IPS-20b (cell line): ENCODE measurements around the gene MAPK8IP2.

Experiments used
- H3K27ac ChIP-seq: one replicate; pipeline ENCODE4 v1.5.1; 2013; ENCODE audit warnings: low read length
- H3K27me3 ChIP-seq: 2 replicates; pipeline ENCODE4 v1.6.1; 2013; ENCODE audit warnings: mild to moderate bottlenecking, low read length, inconsistent platforms; ENCODE audit not compliant: insufficient read depth
- H3K36me3 ChIP-seq: 2 replicates; pipeline ENCODE4 v1.6.1; 2013; ENCODE audit warnings: low read depth, mild to moderate bottlenecking, inconsistent platforms, low read length, moderate library complexity; ENCODE audit not compliant: insufficient read depth
- H3K4me1 ChIP-seq: 2 replicates; pipeline ENCODE4 v1.6.1; 2013; ENCODE audit warnings: mild to moderate bottlenecking, control low read depth, inconsistent platforms, low read length, moderate library complexity; ENCODE audit not compliant: insufficient read depth
- H3K4me3 ChIP-seq: 2 replicates; pipeline ENCODE4 v1.5.1; 2013; ENCODE audit warnings: mild to moderate bottlenecking, low read length, inconsistent platforms
- H3K9ac ChIP-seq: 2 replicates; pipeline ENCODE4 v1.6.1; 2013; ENCODE audit warnings: low read depth, mild to moderate bottlenecking, inconsistent platforms, low read length, moderate library complexity
- H3K9me3 ChIP-seq: 2 replicates; pipeline ENCODE4 v1.6.1; 2013; ENCODE audit warnings: mild to moderate bottlenecking, low read depth, low read length, inconsistent platforms; ENCODE audit not compliant: insufficient read depth

MAPK8IP2 gene

GRCh38 chr22:50568626-50569025 lies 32.0 kb upstream of the MAPK8IP2 start:
- H3K4me3 ChIP-seq, result no peak overlapping the region
- H3K27me3 ChIP-seq, result peaks cover 18% of the 10 kb centered on the region
- no peak overlapping the region for H3K27ac ChIP-seq
- H3K4me1 ChIP-seq, result no peaks in the 10 kb centered on the region
- no peaks in the 10 kb centered on the region for H3K9me3 ChIP-seq
- H3K36me3 ChIP-seq, result peaks cover 55% of the 10 kb centered on the region
- H3K9ac ChIP-seq, result no peak overlapping the region

DNA sequence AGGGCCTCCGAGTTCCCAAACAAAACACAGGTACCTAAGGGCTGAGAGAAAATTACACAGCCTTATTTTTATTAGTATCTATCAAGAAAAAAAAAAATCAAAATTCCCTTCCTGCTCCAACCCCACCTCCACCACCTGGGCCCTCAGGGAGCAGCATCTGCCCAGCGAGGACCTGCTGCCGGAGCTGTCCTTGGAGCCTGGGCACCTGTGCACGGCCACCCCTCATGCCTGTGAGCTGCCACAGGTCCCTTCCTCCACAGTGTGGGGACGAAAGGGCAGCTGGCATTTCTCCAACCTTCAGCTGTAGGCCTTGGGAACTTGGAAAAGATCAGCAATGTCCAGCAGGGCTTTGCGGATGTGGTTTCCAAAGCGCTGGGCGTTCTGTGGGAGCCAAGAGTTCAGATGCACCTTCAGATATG lies 31.5 kb upstream of the MAPK8IP2 start:
- H3K36me3 ChIP-seq, result peaks cover 60% of the 10 kb centered on the region
- no peaks in the 10 kb centered on the region for H3K9me3 ChIP-seq
- H3K27ac ChIP-seq, result no peak overlapping the region
- H3K27me3 ChIP-seq, result peaks cover 14% of the 10 kb centered on the region
- no peak overlapping the region for H3K4me3 ChIP-seq
- H3K9ac ChIP-seq, result no peak overlapping the region
- H3K4me1 ChIP-seq, result no peaks in the 10 kb centered on the region

DNA sequence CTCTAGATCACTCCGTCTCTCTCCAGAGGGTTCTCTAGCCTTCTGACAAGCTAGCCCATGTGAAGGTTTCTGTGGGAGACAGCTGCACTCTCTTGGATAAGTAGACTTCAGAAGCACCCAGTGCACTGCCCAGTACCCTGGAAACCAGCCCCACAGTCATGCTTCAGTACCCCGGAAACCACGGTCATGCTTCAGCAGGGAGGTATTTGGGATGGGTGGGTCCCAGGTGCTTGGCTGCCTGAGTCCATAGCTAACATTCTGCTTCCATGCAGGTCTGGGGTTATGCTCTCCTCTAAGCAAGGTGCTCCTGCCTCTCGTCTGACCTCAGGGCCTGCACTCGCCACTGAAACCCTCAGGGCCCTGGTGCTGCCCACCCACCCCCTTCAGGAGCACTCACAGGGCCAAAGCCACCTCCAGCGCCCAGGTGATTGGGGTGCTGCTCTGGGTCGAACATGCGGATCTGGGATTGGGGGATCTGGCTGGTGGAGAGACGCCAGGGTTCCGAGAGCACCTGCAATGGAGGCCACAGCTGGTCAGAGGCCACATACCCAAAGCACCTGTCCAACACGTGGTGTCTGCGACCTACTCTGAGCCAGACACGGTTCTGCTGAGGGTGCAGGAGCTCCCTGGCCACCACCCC lies 30.6 kb upstream of the MAPK8IP2 start:
- no peaks in the 10 kb centered on the region for H3K4me1 ChIP-seq
- no peaks in the 10 kb centered on the region for H3K9me3 ChIP-seq
- H3K4me3 ChIP-seq, result no peak overlapping the region
- H3K36me3 ChIP-seq, result peaks cover 67% of the 10 kb centered on the region
- H3K9ac ChIP-seq, result no peak overlapping the region
- H3K27me3 ChIP-seq, result 0 out of 2 replicates have a peak, but pooled peaks cover 4% of the 10 kb centered on the region
- no peak overlapping the region for H3K27ac ChIP-seq

GRCh38 chr22:50570861-50571260 lies 29.7 kb upstream of the MAPK8IP2 start:
- Histone ChIP-seq H3K27me3 (no peaks in the 10 kb centered on the region), H3K36me3 (peaks cover 73% of the 10 kb centered on the region), H3K9me3 (no peaks in the 10 kb centered on the region), H3K4me1 (no peaks in the 10 kb centered on the region), H3K9ac (no peak overlapping the region), H3K27ac (no peak overlapping the region), H3K4me3 (no peak overlapping the region)

- no peak overlapping the region for H3K9ac ChIP-seq
- no peaks in the 10 kb centered on the region for H3K9me3 ChIP-seq
- no peak overlapping the region for H3K4me3 ChIP-seq
- H3K27me3 ChIP-seq, result no peaks in the 10 kb centered on the region
- H3K27ac ChIP-seq, result no peak overlapping the region
- H3K4me1 ChIP-seq, result no peaks in the 10 kb centered on the region
- H3K36me3 ChIP-seq, result peaks cover 73% of the 10 kb centered on the region
Measured at GRCh38 chr22:50571264-50572175, 29.1 kb upstream of the MAPK8IP2 start.

DNA sequence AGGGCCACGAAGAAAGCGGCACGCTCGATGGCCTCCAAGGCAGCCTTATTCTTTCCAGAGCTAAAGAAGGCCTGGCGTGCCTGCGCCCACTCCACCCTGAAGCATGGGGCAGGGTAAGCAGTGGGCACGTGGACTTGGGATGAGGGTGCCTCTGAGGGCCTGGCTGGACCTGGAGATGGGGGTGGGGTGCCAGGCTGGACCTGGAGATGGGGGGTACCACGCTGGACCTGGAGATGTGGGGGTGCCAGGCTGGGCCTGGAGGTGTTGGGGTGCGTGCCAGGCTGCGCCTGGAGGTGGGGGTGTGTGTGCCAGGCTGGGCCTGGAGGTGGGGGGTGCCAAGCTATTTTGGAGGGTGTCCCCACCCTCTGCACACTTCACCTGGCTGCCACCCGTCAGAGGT lies 27.6 kb upstream of the MAPK8IP2 start:
- peaks cover 79% of the 10 kb centered on the region for H3K36me3 ChIP-seq
- H3K27me3 ChIP-seq, result no peaks in the 10 kb centered on the region
- H3K4me3 ChIP-seq, result no peak overlapping the region
- H3K4me1 ChIP-seq, result no peaks in the 10 kb centered on the region
- no peak overlapping the region for H3K9ac ChIP-seq
- H3K9me3 ChIP-seq, result no peaks in the 10 kb centered on the region
- no peak overlapping the region for H3K27ac ChIP-seq

DNA sequence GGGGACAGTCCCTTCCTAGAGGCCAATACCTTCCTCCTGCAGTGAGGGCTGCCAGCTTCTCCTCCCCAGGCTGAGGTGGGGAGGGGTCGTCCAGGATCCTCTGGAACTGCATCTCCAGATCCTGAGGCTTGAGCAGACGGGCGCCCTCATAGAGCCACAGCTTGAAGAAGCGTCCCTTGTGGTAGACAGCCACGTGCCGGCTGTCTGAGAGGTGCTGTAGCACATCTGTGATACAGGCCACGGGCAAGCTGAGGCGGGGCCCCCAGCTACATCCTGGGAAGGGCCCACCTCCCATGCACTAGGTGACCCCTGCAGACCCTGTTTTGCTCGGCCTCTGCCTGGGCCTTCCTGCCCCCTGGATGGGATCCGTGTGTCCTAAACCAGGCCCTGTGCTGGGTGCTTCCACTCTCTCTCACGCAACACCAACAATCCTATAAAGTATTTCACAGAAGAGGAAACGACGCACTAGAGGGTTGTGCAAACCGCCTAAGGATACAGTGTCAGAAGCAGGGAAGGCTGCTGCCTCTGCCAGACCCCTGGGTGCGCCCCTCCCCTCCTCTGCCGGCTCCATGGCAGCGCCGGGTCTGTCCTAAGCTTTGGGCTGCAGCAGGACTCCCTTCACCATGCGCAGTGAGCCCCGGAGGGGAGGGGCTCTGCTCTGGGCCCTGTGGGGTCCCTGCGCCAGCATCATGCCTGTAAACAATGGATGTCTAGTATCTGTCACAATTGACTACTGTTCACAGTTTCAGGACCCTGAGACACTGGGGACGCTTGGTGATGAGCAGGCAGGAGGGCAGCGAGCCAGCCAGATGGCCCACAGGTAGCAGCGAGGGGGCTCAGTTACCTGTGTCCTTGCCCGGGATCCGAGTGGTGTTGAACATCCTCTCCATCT lies 26.9 kb upstream of the MAPK8IP2 start:
- Histone ChIP-seq H3K9ac (no peak overlapping the region), H3K27ac (no peak overlapping the region), H3K36me3 (peaks cover 80% of the 10 kb centered on the region)

GRCh38 chr22:50574383-50574755 lies 26.2 kb upstream of the MAPK8IP2 start:
- Histone ChIP-seq H3K9me3 (no peaks in the 10 kb centered on the region), H3K36me3 (peaks cover 79% of the 10 kb centered on the region), H3K4me1 (no peaks in the 10 kb centered on the region), H3K27me3 (no peaks in the 10 kb centered on the region), H3K27ac (no peak overlapping the region), H3K4me3 (no peak overlapping the region), H3K9ac (no peak overlapping the region)

More for the DNA sequence above, 26.9 kb upstream of the MAPK8IP2 start:
- Histone ChIP-seq H3K4me3 (no peak overlapping the region), H3K4me1 (no peaks in the 10 kb centered on the region), H3K9me3 (no peaks in the 10 kb centered on the region), H3K27me3 (no peaks in the 10 kb centered on the region)

DNA sequence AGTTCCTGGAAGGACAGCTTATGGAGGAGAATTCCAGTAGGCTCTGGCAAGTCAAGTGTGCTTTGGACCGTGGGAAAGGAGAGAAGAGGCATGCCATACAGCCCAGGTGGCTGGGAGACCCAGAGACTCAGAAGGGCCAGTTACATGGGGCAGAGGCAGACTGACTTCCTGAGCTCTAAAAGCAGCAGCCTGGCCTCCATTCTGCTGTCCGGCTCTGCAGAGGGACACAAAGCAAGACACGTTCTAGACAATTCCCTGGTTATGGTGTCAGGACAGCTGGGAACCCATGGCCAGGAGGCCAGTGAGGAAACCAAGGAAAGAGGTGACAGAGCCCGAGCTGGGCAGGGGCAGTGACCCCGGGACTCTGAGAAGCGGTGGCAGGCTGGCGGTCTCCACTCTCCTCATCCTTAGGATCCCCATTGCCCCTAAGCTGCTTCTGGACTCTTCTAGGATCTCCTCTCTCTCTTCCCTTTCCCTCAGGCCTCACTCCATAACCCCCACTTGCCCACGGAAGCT lies 25.1 kb upstream of the MAPK8IP2 start:
- no peaks in the 10 kb centered on the region for H3K4me1 ChIP-seq
- H3K9ac ChIP-seq, result no peak overlapping the region
- H3K27me3 ChIP-seq, result no peaks in the 10 kb centered on the region
- peaks cover 79% of the 10 kb centered on the region for H3K36me3 ChIP-seq
- H3K9me3 ChIP-seq, result no peaks in the 10 kb centered on the region
- no peak overlapping the region for H3K27ac ChIP-seq
- H3K4me3 ChIP-seq, result no peak overlapping the region

DNA sequence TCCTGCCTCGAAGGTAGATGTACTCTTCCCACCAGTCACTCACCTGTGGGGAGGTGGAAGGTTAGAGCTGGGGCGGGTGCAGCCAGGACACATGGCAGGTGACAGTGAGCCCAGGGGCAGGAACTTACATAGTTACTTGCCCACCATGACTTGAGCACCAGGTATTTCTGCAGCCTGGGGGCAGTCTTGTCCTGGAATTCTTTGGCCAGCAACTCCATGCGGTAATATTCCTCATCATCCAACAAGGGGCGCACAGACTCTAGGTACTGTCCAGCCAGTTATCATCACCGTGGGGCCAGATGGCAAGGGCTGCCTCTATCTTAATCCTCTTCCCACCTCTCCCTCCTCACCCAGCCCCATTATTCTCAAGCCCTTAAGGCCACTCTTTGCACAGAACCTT lies 24.5 kb upstream of the MAPK8IP2 start:
- Histone ChIP-seq H3K36me3 (peaks cover 79% of the 10 kb centered on the region), H3K4me3 (no peak overlapping the region), H3K9me3 (no peaks in the 10 kb centered on the region)

More for the DNA sequence above, 24.5 kb upstream of the MAPK8IP2 start:
- H3K27ac ChIP-seq, result no peak overlapping the region
- no peaks in the 10 kb centered on the region for H3K27me3 ChIP-seq
- no peak overlapping the region for H3K9ac ChIP-seq
- no peaks in the 10 kb centered on the region; the same call in 1 of the 2 replicates for H3K4me1 ChIP-seq
